ENCODE data around the gene IL20RA.

IL20RA gene

DNA sequence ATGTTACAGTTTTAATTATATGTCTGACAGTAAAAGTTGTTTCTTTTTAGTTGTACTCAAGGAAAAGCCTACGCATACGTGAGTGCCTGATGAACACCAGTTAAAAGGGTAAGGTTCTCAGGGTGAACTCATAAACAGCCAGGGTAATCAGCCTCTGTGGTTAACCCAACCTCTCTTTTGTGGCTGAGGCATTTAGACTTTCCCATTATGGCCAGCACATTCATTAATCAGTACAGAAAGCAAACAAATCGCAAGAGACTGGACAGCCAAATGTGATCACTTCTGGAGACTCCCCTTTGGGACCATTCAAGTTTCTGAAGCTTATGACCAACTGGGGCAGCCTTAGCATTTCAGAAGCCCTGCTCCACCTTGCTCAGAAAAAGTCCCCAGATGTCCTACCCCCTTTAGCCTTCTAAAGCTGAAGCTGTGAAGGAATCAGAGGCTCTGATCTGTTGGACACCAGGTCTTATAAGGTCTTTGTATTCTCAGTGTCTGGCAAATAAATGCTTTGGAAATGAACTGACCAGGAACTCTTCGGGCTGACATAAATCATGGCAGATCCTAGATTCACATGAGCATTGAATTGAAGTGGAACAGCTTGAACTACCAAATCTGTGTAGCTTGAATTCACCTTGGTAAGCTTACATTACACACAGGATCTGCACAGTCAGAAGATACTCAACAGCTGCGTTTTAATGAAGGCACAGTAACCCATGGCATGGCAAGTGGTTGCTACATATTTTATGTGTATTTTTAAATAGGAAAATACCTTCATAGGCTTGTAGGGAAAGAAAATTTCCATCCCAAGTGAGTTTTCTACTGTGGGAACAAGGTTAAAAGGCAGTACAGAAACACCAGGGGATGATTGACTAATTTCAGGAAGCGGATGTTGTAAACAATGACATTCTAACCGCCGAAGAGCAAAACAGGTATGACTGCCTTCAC, 18.7 kb downstream of the IL20RA start:
- TF ChIP-seq, protein P1, sequence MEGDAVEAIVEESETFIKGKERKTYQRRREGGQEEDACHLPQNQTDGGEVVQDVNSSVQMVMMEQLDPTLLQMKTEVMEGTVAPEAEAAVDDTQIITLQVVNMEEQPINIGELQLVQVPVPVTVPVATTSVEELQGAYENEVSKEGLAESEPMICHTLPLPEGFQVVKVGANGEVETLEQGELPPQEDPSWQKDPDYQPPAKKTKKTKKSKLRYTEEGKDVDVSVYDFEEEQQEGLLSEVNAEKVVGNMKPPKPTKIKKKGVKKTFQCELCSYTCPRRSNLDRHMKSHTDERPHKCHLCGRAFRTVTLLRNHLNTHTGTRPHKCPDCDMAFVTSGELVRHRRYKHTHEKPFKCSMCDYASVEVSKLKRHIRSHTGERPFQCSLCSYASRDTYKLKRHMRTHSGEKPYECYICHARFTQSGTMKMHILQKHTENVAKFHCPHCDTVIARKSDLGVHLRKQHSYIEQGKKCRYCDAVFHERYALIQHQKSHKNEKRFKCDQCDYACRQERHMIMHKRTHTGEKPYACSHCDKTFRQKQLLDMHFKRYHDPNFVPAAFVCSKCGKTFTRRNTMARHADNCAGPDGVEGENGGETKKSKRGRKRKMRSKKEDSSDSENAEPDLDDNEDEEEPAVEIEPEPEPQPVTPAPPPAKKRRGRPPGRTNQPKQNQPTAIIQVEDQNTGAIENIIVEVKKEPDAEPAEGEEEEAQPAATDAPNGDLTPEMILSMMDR (IDR thresholded peaks at IDR 0.05; ENCODE audit: low read depth, low read length), result no peak
- DNase-seq (ENCODE audit: extremely low read depth, low read depth), result no peak

DNA sequence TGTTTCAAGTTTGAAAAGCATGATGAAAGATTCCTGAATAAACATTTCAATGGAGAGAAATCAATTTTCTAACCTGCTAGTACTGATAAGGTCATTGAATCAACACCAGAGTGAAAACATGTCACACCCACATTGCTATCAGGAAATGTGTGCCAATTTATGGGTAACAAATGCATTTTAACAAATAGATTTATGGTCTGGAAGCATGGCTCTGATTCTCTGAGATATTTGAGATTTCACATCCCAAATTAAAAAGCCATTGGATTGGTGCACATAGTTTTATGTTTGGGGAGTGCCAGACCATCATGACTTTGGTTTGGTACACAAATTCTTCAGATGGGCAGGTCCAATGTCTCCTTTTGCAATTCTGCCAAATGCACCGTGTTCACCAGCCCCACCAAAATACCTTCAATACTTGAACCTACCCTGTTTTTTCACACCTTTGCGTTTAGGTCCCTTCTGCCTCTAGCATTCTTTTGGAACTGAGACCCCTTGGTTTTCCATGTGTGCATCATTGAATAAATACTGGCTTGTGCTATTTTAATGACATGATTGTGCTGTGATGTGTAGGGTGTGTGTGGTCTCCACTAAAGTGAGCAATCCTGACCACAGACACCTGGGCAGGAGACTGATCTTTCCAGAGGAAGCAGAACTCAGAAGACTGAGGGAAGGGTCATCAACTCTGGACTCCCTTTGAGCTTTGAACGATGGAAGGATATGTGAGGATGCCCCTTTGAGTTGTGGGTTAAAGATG, 20.4 kb downstream of the IL20RA start:
- DNase-seq (ENCODE audit: extremely low read depth, low read depth), result no peak
- TF ChIP-seq, protein P1 (IDR thresholded peaks at IDR 0.05; ENCODE audit: low read depth, low read length), result no peak

DNA sequence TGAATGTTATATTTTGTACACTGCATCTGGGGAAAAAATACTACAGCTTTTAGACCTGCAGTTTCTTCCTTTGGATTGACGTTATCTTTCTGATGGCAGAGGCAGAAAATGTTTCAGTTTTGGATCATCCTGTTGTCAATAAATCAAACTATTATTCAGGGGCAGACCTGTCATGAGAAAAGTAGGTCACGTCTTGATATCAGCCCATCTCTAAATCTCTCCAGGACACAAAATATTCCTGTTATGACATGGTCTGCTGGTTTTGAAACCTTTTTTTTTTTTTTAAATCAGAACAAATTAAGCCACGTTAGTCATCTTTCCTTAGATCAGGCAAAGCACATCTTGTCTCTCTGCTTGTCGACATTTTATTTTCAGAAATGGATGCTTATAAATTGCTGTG, 24.0 kb downstream of the IL20RA start:
- no peak for DNase-seq (ENCODE audit: extremely low read depth, low read depth)
- TF ChIP-seq, protein P1 (IDR thresholded peaks at IDR 0.05; ENCODE audit: low read depth, low read length), result no peak

DNA sequence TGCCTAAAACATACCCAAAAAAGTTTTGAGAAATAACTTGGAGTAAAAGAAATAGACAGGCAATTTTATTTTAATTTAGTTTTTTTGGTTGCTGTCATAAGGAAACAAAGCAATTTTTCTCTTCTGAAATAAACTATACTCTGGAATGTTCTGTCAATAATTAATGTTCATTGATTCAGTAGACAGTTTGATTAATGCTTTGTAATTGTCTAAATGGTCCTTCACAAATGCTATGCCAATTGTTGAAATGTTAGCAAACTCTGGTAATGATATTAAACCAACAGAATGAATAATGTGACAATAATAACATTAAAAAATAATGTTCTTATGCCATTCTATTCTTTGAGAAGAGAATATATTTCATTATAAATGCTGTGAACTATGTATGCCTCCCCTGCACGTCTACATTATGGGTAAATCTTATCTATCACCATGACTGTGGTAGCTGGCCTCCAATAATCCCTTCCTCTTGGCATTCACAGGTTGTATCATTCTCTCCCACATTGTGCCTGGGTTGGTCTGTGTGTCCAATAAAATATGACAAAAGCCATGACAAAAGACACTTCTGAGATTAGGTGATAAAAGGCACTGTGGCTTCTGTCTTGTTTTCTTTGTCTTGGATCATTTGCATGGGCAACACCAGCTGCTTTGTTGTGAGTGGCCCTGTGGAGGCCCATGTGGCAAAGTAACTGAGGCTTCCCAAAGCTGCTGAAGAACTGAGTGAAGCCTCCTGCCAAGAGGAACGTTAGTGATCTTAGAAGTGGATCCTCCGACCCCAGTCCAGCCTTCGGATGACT, 25.1 kb downstream of the IL20RA start:
- no peak for DNase-seq (ENCODE audit: extremely low read depth, low read depth)
- TF ChIP-seq, protein P1 (IDR thresholded peaks at IDR 0.05; ENCODE audit: low read depth, low read length), result no peak

DNA sequence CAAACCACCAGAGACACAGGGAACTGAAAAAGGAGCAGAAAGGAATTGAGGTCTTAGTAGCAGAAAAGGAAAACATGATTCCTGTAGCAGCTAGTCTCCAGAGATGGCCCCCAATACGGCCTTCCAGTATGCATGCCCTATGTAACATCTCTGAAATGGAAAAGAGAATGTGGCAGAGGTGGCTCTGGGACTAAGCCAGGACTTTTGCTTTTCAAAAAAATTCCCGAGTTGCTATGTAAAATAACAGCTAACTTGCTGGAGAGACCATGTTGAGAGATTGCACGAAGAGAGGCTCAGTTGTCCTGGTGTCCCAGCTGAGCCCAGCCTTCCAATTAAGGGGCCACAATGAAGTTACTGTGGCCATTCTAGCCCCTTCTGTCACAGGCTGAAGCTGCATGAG, 27.7 kb downstream of the IL20RA start:
- no peak for DNase-seq (ENCODE audit: extremely low read depth, low read depth)
- TF ChIP-seq, protein P1 (IDR thresholded peaks at IDR 0.05; ENCODE audit: low read depth, low read length), result no peak

DNA sequence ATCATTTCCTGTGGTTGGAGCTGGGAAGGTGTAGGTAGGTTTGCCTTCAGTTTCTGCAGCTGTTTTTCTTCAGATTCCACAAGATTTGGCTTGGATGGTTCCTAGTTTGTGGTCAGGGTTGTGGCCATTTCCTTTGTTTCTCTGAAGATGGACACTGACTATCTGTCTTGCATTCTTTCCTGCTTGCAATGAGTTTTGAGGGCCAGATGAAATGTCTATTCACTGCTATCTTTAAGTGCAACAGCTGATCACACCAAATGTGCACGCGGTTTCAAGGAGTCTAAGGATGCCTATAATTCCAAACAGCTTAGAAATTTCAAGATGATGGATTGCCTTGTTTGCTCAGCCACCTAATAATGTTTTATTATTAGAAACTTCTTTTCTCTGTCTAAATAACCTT, 28.4 kb downstream of the IL20RA start:
- TF ChIP-seq, protein P1 (IDR thresholded peaks at IDR 0.05; ENCODE audit: low read depth, low read length), result no peak
- DNase-seq (ENCODE audit: extremely low read depth, low read depth), result no peak

Data from AG09319 (cell line).